ENCODE data around the gene WDPCP.

The WDPCP gene

DNA sequence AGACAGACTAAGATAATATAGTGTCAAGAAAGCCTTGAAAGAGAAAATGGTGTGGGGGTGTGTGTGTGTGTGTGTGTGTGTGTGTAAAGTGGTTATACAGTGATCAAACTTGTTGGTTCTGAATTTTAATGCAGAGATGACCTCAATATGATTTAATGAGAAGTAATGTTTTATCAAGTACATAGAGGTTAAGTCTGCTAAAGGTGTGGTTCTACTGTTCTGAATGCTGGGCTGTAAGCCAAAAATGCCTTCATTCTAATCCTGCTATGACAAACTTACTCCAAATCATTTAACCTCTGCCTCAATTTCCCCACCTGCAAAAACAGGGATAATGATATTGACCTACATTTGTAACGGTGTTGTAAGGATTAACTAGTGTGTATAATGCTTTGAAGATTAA, 87.9 kb downstream of the WDPCP start:
- WGBS: 86% methylated on average over 1 of the region's 1 CpG
- no peaks in the 10 kb centered on the region for H3K4me1 ChIP-seq (ENCODE audit: control insufficient read depth, insufficient read depth, low read depth, low read length)

DNA sequence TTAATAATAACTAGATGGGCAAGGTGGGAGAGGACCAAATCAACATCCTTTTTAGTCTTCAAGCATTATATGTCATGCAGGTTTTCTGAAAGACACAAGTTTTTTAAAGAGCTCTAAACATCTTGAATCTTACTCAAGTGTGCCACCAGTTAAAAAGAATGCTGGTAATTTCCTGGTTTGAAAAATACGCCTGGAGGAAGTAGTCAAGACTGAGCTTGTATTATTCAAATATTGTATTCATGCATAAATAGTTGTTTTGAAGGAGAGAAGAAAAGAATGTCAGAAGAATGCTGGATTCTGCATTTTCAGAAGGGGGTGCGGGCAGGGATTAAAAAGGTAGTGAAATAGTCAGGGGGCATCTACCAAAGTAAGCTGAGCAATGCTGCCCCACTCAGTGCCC, 90.7 kb downstream of the WDPCP start:
- WGBS: 83% methylated on average over 2 of the region's 2 CpGs
- Histone ChIP-seq H3K4ac (ENCODE audit: low read depth in 1 of 2, low read length in 2 of 2) (no peak overlapping the region), H3K4me3 (ENCODE audit: insufficient read depth in 1 of 2, low read depth in 1 of 2, low read length in 2 of 2) (no peak overlapping the region), H3K27ac (ENCODE audit: low read length, poor library complexity, severe bottlenecking) (no peak overlapping the region), H3K9ac (ENCODE audit: low read length) (no peak overlapping the region), H2BK12ac (ENCODE audit: low read length in 2 of 2) (no peak overlapping the region), H2BK120ac (ENCODE audit: low read depth, low read length) (no peak overlapping the region), H2BK5ac (ENCODE audit: low read depth, low read length, poor library complexity, severe bottlenecking) (no peak overlapping the region), H2AK5ac (ENCODE audit: low read length, severe bottlenecking) (no peak overlapping the region), H3K36me3 (ENCODE audit: control insufficient read depth in 1 of 2, insufficient read depth in 2 of 2, low read depth in 1 of 2, low read length in 2 of 2) (no peaks in the 10 kb centered on the region), H3K14ac (ENCODE audit: low read length in 2 of 2) (no peak overlapping the region), H3K18ac (ENCODE audit: low read depth in 1 of 2, low read length in 2 of 2) (no peak overlapping the region), H3K9me3 (ENCODE audit: control insufficient read depth, low read length) (no peaks in the 10 kb centered on the region), H4K8ac (ENCODE audit: low read length) (no peak overlapping the region), H2BK15ac (ENCODE audit: low read depth, poor library complexity, severe bottlenecking) (no peak overlapping the region), H4K91ac (ENCODE audit: low read length) (no peak overlapping the region), H3K27me3 (ENCODE audit: control insufficient read depth in 1 of 2, insufficient read depth in 1 of 2, low read length in 2 of 2) (no peaks in the 10 kb centered on the region), H3K79me1 (replicated peaks; ENCODE audit: low read length, poor library complexity, severe bottlenecking) (peaks cover 3% of the 10 kb centered on the region), H3K4me1 (ENCODE audit: control insufficient read depth, insufficient read depth, low read depth, low read length) (no peaks in the 10 kb centered on the region), H3K4me2 (ENCODE audit: low read length, poor library complexity, severe bottlenecking) (no peak overlapping the region), H3K23ac (ENCODE audit: low read length in 2 of 2) (no peak overlapping the region), H2AFZ (ENCODE audit: low read depth, low read length) (no peak overlapping the region)
- DNase-seq: no peak

More for the DNA sequence above, 87.9 kb downstream of the WDPCP start:
- Histone ChIP-seq H2AK5ac (ENCODE audit: low read length, severe bottlenecking) (no peak overlapping the region), H3K18ac (ENCODE audit: low read depth in 1 of 2, low read length in 2 of 2) (no peak overlapping the region), H3K4me2 (ENCODE audit: low read length, poor library complexity, severe bottlenecking) (no peak overlapping the region), H3K4ac (ENCODE audit: low read depth in 1 of 2, low read length in 2 of 2) (no peak overlapping the region), H3K9ac (ENCODE audit: low read length) (no peak overlapping the region), H3K27me3 (ENCODE audit: control insufficient read depth in 1 of 2, insufficient read depth in 1 of 2, low read length in 2 of 2) (no peaks in the 10 kb centered on the region), H3K27ac (ENCODE audit: low read length, poor library complexity, severe bottlenecking) (no peak overlapping the region), H3K36me3 (ENCODE audit: control insufficient read depth in 1 of 2, insufficient read depth in 2 of 2, low read depth in 1 of 2, low read length in 2 of 2) (no peaks in the 10 kb centered on the region), H3K9me3 (ENCODE audit: control insufficient read depth, low read length) (no peaks in the 10 kb centered on the region), H2BK120ac (ENCODE audit: low read depth, low read length) (no peak overlapping the region), H3K23ac (ENCODE audit: low read length in 2 of 2) (no peak overlapping the region), H3K4me3 (ENCODE audit: insufficient read depth in 1 of 2, low read depth in 1 of 2, low read length in 2 of 2) (no peak overlapping the region), H2AFZ (ENCODE audit: low read depth, low read length) (no peak overlapping the region), H2BK12ac (ENCODE audit: low read length in 2 of 2) (no peak overlapping the region), H2BK5ac (ENCODE audit: low read depth, low read length, poor library complexity, severe bottlenecking) (no peak overlapping the region), H2BK15ac (ENCODE audit: low read depth, poor library complexity, severe bottlenecking) (no peak overlapping the region), H3K79me1 (replicated peaks; ENCODE audit: low read length, poor library complexity, severe bottlenecking) (peaks cover 4% of the 10 kb centered on the region), H4K8ac (ENCODE audit: low read length) (no peak overlapping the region), H4K91ac (ENCODE audit: low read length) (no peak overlapping the region), H3K14ac (ENCODE audit: low read length in 2 of 2) (no peak overlapping the region)
- DNase-seq: no peak

DNA sequence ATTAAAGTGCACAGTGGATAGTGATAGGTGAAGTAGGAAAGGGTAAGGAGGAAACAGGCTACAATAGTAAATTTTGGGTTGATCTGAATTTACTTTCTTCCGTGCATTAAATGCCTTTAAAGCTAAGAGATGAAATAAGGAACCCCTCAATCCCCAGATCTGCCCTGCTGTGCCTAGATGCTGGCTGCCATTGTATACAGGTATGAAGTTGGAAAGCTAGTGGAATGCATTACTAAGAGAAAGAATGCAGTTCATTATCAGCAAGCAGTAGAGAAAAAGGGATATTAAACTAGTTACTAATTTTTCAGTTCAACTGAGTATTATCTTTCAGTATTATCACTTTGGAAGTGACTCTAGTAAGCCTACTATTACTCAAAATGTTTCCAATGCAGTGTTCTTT, 93.3 kb downstream of the WDPCP start:
- no peak overlapping the region for H3K23ac ChIP-seq (ENCODE audit: low read length in 2 of 2)
- no CpG with 5 or more reads among the region's 1 CpG for WGBS
- H3K9me3 ChIP-seq (ENCODE audit: control insufficient read depth, low read length): no peaks in the 10 kb centered on the region
- no peak overlapping the region for H2AFZ ChIP-seq (ENCODE audit: low read depth, low read length)
- no peak overlapping the region for H2AK5ac ChIP-seq (ENCODE audit: low read length, severe bottlenecking)
- H3K18ac ChIP-seq (ENCODE audit: low read depth in 1 of 2, low read length in 2 of 2): no peak overlapping the region
- H3K27me3 ChIP-seq (ENCODE audit: control insufficient read depth in 1 of 2, insufficient read depth in 1 of 2, low read length in 2 of 2): no peaks in the 10 kb centered on the region
- H2BK5ac ChIP-seq (ENCODE audit: low read depth, low read length, poor library complexity, severe bottlenecking): no peak overlapping the region
- H3K4me1 ChIP-seq (ENCODE audit: control insufficient read depth, insufficient read depth, low read depth, low read length): no peaks in the 10 kb centered on the region
- H2BK12ac ChIP-seq (ENCODE audit: low read length in 2 of 2): no peak overlapping the region
- no peak overlapping the region for H2BK15ac ChIP-seq (ENCODE audit: low read depth, poor library complexity, severe bottlenecking)
- DNase-seq: no peak
- H3K9ac ChIP-seq (ENCODE audit: low read length): no peak overlapping the region
- no peak overlapping the region for H3K4me2 ChIP-seq (ENCODE audit: low read length, poor library complexity, severe bottlenecking)
- no peak overlapping the region for H4K91ac ChIP-seq (ENCODE audit: low read length)
- H3K79me1 ChIP-seq (replicated peaks; ENCODE audit: low read length, poor library complexity, severe bottlenecking): peaks cover 3% of the 10 kb centered on the region
- H3K4ac ChIP-seq (ENCODE audit: low read depth in 1 of 2, low read length in 2 of 2): no peak overlapping the region
- H3K4me3 ChIP-seq (ENCODE audit: insufficient read depth in 1 of 2, low read depth in 1 of 2, low read length in 2 of 2): no peak overlapping the region
- H3K27ac ChIP-seq (ENCODE audit: low read length, poor library complexity, severe bottlenecking): no peak overlapping the region
- H2BK120ac ChIP-seq (ENCODE audit: low read depth, low read length): no peak overlapping the region
- H4K8ac ChIP-seq (ENCODE audit: low read length): no peak overlapping the region
- H3K36me3 ChIP-seq (ENCODE audit: control insufficient read depth in 1 of 2, insufficient read depth in 2 of 2, low read depth in 1 of 2, low read length in 2 of 2): no peaks in the 10 kb centered on the region
- H3K14ac ChIP-seq (ENCODE audit: low read length in 2 of 2): no peak overlapping the region

DNA sequence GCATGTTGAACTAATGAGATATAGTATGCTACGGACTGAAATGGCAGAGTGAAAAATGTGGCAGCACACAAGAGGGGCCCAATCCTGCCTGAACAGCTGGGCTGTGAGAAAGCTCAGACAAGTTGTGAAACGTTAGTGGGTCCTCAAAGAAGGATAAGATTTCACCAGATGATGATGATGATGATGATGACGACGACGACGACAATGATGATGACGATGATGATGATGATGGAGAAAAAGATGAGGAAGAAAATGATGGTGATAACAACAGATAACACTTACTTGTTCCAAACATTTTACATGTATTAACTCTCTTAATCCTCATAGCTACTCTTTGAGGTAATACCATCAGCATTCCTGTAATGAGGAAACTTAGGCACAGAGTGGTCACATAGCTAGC, 94.2 kb downstream of the WDPCP start:
- Histone ChIP-seq H3K18ac (ENCODE audit: low read depth in 1 of 2, low read length in 2 of 2) (no peak overlapping the region), H3K27me3 (ENCODE audit: control insufficient read depth in 1 of 2, insufficient read depth in 1 of 2, low read length in 2 of 2) (no peaks in the 10 kb centered on the region), H3K23ac (ENCODE audit: low read length in 2 of 2) (no peak overlapping the region), H3K4me3 (ENCODE audit: insufficient read depth in 1 of 2, low read depth in 1 of 2, low read length in 2 of 2) (no peak overlapping the region), H3K79me1 (replicated peaks; ENCODE audit: low read length, poor library complexity, severe bottlenecking) (no peaks in the 10 kb centered on the region), H2BK120ac (ENCODE audit: low read depth, low read length) (no peak overlapping the region), H3K9me3 (ENCODE audit: control insufficient read depth, low read length) (no peaks in the 10 kb centered on the region), H3K4me2 (ENCODE audit: low read length, poor library complexity, severe bottlenecking) (no peak overlapping the region), H2AFZ (ENCODE audit: low read depth, low read length) (no peak overlapping the region), H2BK12ac (ENCODE audit: low read length in 2 of 2) (no peak overlapping the region), H3K14ac (ENCODE audit: low read length in 2 of 2) (no peak overlapping the region), H2BK15ac (ENCODE audit: low read depth, poor library complexity, severe bottlenecking) (no peak overlapping the region), H4K8ac (ENCODE audit: low read length) (no peak overlapping the region), H3K4me1 (ENCODE audit: control insufficient read depth, insufficient read depth, low read depth, low read length) (no peaks in the 10 kb centered on the region), H3K36me3 (ENCODE audit: control insufficient read depth in 1 of 2, insufficient read depth in 2 of 2, low read depth in 1 of 2, low read length in 2 of 2) (no peaks in the 10 kb centered on the region), H3K9ac (ENCODE audit: low read length) (no peak overlapping the region), H3K4ac (ENCODE audit: low read depth in 1 of 2, low read length in 2 of 2) (no peak overlapping the region), H4K91ac (ENCODE audit: low read length) (no peak overlapping the region), H2BK5ac (ENCODE audit: low read depth, low read length, poor library complexity, severe bottlenecking) (no peak overlapping the region), H3K27ac (ENCODE audit: low read length, poor library complexity, severe bottlenecking) (no peak overlapping the region), H2AK5ac (ENCODE audit: low read length, severe bottlenecking) (no peak overlapping the region)
- 84% methylated on average over 2 of the region's 7 CpGs for WGBS
- no peak for DNase-seq

All from mesenchymal stem cell (in vitro differentiated cells and primary cell).